Adrenal gland (tissue), 5 donors: ENCODE results near the gene JTB.

Source experiments
- CTCF ChIP-seq, 6 experiments: fragments of 450-650 bp in 4 of 6; fragments of 200-600 bp in 2 of 6; sonication (generic) in 1 of 6; IDR thresholded peaks; 1 replicate in 5 of 6; 2 replicates in 1 of 6; pipeline versions ENCODE4 v1.5.1 to v1.8.0; 2016 to 2021; ENCODE audit warnings: antibody characterized with exemption in 6 of 6, mild to moderate bottlenecking in 2 of 6, moderate library complexity in 1 of 6
- POLR2A ChIP-seq, 2 donors: fragments of 450-650 bp; IDR thresholded peaks; one replicate each; pipeline ENCODE4 v1.6.1; 2017; ENCODE audit warnings: antibody characterized with exemption in 2 of 2, mild to moderate bottlenecking in 2 of 2, moderate library complexity in 1 of 2
- donor health status: DM: no; HTN: no; CAD: no.

- no peak for TF ChIP-seq CTCF (IDR thresholded peaks at IDR 0.05)
- no peak for TF ChIP-seq POLR2A (IDR thresholded peaks at IDR 0.05)
Observed at GRCh38 chr1:153942766-153943549, 34.5 kb downstream of the JTB start.
